ENCODE measurements around the gene TACC3. TPM values are rescaled to one million over a fixed set of nuclear protein-coding genes. Genes with fewer than 3 reads are reported as not detected.
A peak's percentile ranks its signal among the peaks of the same experiment; 100 is the strongest.

Gene TACC3
- total RNA-seq, 1 experiment from 2014 or later, result 54.0 TPM

- no peaks in the 10 kb centered on the region for H3K27me3 ChIP-seq (ENCODE audit: control insufficient read depth, insufficient read depth, low read length)
- H3K4me3 ChIP-seq (ENCODE audit: insufficient read depth, low read depth, low read length), result no peak overlapping the region
- no peaks in the 10 kb centered on the region for H3K36me3 ChIP-seq (replicated peaks; ENCODE audit: control insufficient read depth, insufficient read depth, low read length)
- DNase-seq, result peak; percentile 83
Observed at GRCh38 chr4:1752284-1753041, 31.1 kb downstream of the TACC3 start.

DNA sequence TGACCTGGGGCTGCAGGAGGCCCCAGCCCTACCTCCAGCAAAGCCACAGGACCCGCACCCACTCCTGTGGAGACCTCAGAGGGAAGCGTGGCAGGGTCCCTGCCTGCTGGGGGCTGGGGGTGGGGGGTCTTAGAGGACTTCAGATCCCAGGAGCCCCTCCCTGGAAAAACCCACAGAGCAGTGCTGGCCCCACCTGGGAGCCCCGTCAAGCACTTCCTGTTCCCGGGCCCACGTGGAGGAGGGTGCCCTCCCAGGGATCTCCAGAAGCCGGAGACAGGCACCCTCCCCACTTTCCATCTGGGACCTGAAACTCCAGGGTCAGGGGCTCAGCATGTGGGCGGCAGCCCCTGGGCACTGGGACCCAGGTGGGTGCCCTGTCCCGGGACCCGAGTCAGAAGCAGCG lies 32.0 kb downstream of the TACC3 start:
- DNase-seq, result no peak
- H3K4me3 ChIP-seq (ENCODE audit: insufficient read depth, low read depth, low read length), result no peak overlapping the region

DNA sequence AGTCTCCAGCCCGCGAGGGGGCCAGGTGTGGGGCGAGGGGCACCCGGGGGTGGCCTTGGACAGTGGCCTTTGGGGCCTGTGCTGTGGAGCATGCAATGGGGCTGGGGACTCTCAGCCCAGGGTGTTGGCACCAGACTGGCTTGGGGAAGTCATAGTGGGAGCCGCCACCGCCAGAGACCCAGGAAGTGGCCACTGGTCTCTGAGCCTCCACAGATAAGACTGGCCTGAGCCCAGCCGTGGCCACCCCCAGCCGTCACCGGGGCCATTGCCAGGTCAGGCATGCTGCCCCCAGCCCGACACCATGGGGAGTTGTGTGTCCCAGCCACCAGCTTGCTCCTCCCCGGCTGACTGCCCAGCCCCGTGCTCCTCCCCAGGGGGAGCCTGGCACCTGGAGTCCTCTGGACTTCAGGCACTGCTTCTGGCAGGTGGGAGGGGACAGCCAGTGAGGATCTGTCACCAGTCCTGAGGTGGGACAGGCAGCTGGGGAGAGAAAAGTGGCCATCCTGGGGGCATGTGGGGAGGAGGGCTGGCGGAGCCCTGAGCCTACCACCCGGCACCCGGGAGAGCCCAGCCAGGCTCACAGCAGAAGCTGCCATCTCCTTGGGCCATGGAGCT lies 32.5 kb downstream of the TACC3 start:
- Histone ChIP-seq H3K36me3 (replicated peaks; ENCODE audit: control insufficient read depth, insufficient read depth, low read length) (no peaks in the 10 kb centered on the region), H3K27me3 (ENCODE audit: control insufficient read depth, insufficient read depth, low read length) (no peaks in the 10 kb centered on the region), H3K4me3 (ENCODE audit: insufficient read depth, low read depth, low read length) (no peak overlapping the region)
- DNase-seq, result no peak

More for the DNA sequence above, 32.0 kb downstream of the TACC3 start:
- Histone ChIP-seq H3K36me3 (replicated peaks; ENCODE audit: control insufficient read depth, insufficient read depth, low read length) (no peaks in the 10 kb centered on the region), H3K27me3 (ENCODE audit: control insufficient read depth, insufficient read depth, low read length) (no peaks in the 10 kb centered on the region)

DNA sequence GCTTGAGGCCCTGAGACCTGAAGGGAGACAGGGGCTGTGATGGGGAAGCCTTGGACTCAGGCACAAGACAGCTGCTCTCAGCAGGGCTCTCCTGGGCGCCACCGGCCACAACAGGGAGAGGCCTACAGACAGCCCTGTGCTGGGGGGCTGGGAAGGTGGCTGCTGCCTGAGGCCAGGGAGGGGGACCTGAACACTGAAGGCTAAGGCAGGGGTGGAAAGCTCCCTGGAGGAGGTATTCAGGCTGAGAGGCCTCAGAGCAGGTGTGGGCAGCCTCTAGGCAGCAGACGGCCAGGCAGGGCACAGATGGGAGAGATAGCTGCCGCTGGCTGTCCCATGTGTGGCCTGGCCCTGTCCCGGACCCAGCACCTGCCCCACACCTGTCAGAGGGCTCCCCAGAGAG lies 33.0 kb downstream of the TACC3 start:
- Histone ChIP-seq H3K4me3 (ENCODE audit: insufficient read depth, low read depth, low read length) (no peak overlapping the region), H3K27me3 (ENCODE audit: control insufficient read depth, insufficient read depth, low read length) (no peaks in the 10 kb centered on the region), H3K36me3 (replicated peaks; ENCODE audit: control insufficient read depth, insufficient read depth, low read length) (no peaks in the 10 kb centered on the region)
- DNase-seq, result no peak

DNA sequence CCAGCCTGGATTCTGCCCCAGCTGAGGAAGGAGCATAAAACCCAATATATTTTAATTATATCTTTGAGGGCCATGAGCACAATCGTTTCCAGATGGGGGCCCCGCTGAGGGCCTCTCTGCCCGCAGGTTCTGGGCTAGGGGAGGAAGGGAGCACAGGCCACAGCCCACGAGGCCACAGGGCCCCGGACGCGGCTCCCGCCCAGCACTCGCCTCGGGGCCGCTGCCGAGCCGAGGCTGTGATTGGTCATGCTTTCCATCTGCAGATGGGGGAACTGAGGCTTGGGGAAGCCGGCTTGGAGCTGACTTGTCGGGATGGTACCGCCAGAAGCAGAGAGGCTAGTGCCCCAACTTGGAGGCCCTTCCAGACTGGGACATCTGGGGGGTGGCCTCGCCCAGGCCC lies 34.0 kb downstream of the TACC3 start:
- no peak for DNase-seq

DNA sequence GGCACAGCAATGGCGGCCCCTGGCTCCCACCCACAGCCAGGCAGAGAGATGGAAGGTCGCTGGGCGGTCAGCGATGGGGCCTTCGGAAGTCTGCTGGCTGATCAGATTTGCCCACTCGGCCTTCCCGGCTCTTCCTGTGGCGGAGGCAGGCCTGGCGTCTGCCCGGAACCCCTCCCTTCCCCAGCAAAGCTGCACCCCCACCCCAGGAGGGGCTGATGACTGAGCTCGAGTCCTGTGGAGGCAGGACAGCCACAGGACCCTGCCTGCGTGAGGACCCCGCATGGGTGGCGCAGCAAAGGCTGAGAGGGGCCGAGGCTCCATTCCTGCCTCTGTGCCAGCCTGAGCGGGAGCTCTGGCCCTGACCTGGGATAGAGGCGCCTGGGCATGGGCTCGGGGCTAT lies 34.8 kb downstream of the TACC3 start:
- no peaks in the 10 kb centered on the region for H3K36me3 ChIP-seq (replicated peaks; ENCODE audit: control insufficient read depth, insufficient read depth, low read length)
- no peak for DNase-seq
- no peaks in the 10 kb centered on the region for H3K27me3 ChIP-seq (ENCODE audit: control insufficient read depth, insufficient read depth, low read length)
- H3K4me3 ChIP-seq (ENCODE audit: insufficient read depth, low read depth, low read length), result no peak overlapping the region

More for the DNA sequence above, 34.0 kb downstream of the TACC3 start:
- Histone ChIP-seq H3K36me3 (replicated peaks; ENCODE audit: control insufficient read depth, insufficient read depth, low read length) (no peaks in the 10 kb centered on the region), H3K4me3 (ENCODE audit: insufficient read depth, low read depth, low read length) (no peak overlapping the region), H3K27me3 (ENCODE audit: control insufficient read depth, insufficient read depth, low read length) (no peaks in the 10 kb centered on the region)

GRCh38 chr4:1756893-1757779 lies 35.8 kb downstream of the TACC3 start:
- Histone ChIP-seq H3K4me3 (ENCODE audit: insufficient read depth, low read depth, low read length) (no peak overlapping the region), H3K36me3 (replicated peaks; ENCODE audit: control insufficient read depth, insufficient read depth, low read length) (no peaks in the 10 kb centered on the region), H3K27me3 (ENCODE audit: control insufficient read depth, insufficient read depth, low read length) (no peaks in the 10 kb centered on the region)
- no peak for DNase-seq

GRCh38 chr4:1757836-1758235 lies 36.5 kb downstream of the TACC3 start:
- Histone ChIP-seq H3K27me3 (ENCODE audit: control insufficient read depth, insufficient read depth, low read length) (no peaks in the 10 kb centered on the region), H3K36me3 (replicated peaks; ENCODE audit: control insufficient read depth, insufficient read depth, low read length) (no peaks in the 10 kb centered on the region), H3K4me3 (ENCODE audit: insufficient read depth, low read depth, low read length) (no peak overlapping the region)
- DNase-seq, result no peak

- H3K36me3 ChIP-seq (replicated peaks; ENCODE audit: control insufficient read depth, insufficient read depth, low read length), result no peaks in the 10 kb centered on the region
- H3K27me3 ChIP-seq (ENCODE audit: control insufficient read depth, insufficient read depth, low read length), result no peaks in the 10 kb centered on the region
- DNase-seq, result no peak
- H3K4me3 ChIP-seq (ENCODE audit: insufficient read depth, low read depth, low read length), result no peak overlapping the region
Observed at GRCh38 chr4:1758306-1759121, 37.2 kb downstream of the TACC3 start.

- no peaks in the 10 kb centered on the region for H3K36me3 ChIP-seq (replicated peaks; ENCODE audit: control insufficient read depth, insufficient read depth, low read length)
- H3K4me3 ChIP-seq (ENCODE audit: insufficient read depth, low read depth, low read length), result no peak overlapping the region
- H3K27me3 ChIP-seq (ENCODE audit: control insufficient read depth, insufficient read depth, low read length), result no peaks in the 10 kb centered on the region
- peak; percentile 82 for DNase-seq
Observed at GRCh38 chr4:1759170-1759817, 38.0 kb downstream of the TACC3 start.

GRCh38 chr4:1759818-1760223 lies 38.5 kb downstream of the TACC3 start:
- peak; percentile 76 for DNase-seq

DNA sequence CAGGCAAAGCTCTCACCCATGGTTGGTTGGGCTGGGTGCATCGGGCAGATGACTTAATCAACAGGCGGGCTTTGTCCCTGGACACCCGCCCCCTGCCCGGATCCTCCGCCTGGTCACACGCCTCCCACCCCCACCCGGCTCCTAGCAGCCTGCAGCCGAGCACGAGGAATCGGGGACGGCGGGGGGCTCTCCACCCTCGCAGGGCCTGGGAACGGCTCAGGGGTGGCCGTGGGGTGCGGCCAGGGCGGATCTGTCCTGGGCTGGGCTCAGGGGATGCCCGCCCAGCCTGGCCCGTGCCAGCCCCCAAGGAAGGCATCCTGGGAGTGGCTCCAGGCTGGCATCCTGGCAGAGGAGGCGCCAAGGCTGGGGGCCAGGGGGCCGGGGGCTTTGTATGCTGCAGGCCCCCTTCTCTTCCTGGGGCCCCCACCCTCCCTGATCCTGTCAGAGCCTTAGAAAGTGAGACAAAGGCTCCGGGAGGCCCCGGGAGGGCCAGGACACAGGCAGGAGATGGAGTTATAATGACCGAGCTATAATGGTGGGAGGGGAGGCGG lies 39.3 kb downstream of the TACC3 start:
- Histone ChIP-seq H3K27me3 (ENCODE audit: control insufficient read depth, insufficient read depth, low read length) (no peaks in the 10 kb centered on the region), H3K4me3 (ENCODE audit: insufficient read depth, low read depth, low read length) (no peak overlapping the region), H3K36me3 (replicated peaks; ENCODE audit: control insufficient read depth, insufficient read depth, low read length) (no peaks in the 10 kb centered on the region)
- peak; percentile 84 for DNase-seq

More at GRCh38 chr4:1759818-1760223, 38.5 kb downstream of the TACC3 start:
- no peak overlapping the region for H3K4me3 ChIP-seq (ENCODE audit: insufficient read depth, low read depth, low read length)
- H3K27me3 ChIP-seq (ENCODE audit: control insufficient read depth, insufficient read depth, low read length), result no peaks in the 10 kb centered on the region
- H3K36me3 ChIP-seq (replicated peaks; ENCODE audit: control insufficient read depth, insufficient read depth, low read length), result no peaks in the 10 kb centered on the region

DNA sequence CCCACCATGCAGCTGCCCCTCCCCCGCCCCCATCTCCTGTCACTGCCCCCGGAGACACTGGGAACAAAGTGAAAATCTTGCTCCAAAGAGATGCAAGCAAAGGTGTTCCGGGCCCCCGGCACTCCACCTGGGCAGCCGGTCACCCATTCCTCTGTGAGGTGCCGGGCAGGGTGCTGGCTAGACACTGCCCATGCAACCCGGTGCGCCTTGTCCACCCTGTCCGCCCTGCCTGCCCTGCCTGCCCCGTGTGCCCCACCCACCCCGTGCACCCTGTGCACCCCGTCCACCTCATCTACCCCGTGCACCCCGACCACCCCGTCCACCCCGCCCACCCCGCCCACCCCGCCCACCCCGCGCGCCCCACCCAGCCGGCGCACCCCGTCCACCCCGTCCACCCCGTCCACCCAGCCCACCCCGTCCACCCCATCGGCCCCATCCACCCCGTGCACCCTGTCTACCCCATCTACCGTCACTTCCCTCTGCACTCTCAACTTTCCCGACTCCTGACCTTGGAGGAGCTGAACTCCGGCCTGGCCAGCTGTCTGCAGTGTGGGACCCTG lies 39.9 kb downstream of the TACC3 start:
- Histone ChIP-seq H3K27me3 (ENCODE audit: control insufficient read depth, insufficient read depth, low read length) (peaks cover 1% of the 10 kb centered on the region; the same call in 1 of the 2 replicates), H3K4me3 (ENCODE audit: insufficient read depth, low read depth, low read length) (no peak overlapping the region), H3K36me3 (replicated peaks; ENCODE audit: control insufficient read depth, insufficient read depth, low read length) (no peaks in the 10 kb centered on the region)
- no peak for DNase-seq
